ENCODE measurements around the gene IFIT5.

DNA sequence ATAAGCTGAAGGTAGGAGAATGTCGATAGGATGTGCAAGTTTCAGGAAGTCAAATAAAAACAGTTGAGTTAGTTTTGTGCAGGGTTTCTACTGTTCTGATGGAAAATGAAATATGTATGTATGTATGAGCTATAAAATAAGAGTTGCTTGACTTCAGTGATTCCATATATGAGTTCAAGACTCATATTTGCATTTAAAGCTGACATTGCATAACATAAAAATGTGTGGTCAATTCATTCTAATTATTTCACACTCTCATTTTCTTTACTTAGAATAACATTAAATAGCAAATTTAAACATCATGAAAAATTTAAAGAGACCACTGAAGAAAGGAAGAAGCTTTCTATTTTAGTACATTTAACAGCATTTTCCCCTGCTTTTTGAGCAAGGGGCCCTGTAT is 37.8 kb downstream of the IFIT5 start:
- TF ChIP-seq, protein P1, sequence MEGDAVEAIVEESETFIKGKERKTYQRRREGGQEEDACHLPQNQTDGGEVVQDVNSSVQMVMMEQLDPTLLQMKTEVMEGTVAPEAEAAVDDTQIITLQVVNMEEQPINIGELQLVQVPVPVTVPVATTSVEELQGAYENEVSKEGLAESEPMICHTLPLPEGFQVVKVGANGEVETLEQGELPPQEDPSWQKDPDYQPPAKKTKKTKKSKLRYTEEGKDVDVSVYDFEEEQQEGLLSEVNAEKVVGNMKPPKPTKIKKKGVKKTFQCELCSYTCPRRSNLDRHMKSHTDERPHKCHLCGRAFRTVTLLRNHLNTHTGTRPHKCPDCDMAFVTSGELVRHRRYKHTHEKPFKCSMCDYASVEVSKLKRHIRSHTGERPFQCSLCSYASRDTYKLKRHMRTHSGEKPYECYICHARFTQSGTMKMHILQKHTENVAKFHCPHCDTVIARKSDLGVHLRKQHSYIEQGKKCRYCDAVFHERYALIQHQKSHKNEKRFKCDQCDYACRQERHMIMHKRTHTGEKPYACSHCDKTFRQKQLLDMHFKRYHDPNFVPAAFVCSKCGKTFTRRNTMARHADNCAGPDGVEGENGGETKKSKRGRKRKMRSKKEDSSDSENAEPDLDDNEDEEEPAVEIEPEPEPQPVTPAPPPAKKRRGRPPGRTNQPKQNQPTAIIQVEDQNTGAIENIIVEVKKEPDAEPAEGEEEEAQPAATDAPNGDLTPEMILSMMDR (conservative IDR thresholded peaks at IDR 0.05; ENCODE audit: low read length) = no peak
- no peak for TF ChIP-seq EZH2phosphoT487 (IDR thresholded peaks at IDR 0.05; ENCODE audit: borderline replicate concordance)
